SK-N-SH (cell line): ENCODE results near the gene ADNP2.

Source experiments
- CTCF ChIP-seq: fragments of 200-600 bp; sonication (generic); IDR thresholded peaks from 2 replicates; pipeline ENCODE4 v1.6.1; 2017; ENCODE audit warnings: antibody characterized with exemption, mild to moderate bottlenecking, moderate library complexity
- GABPA ChIP-seq: IDR thresholded peaks from 2 replicates; pipeline ENCODE4 v1.4.0; 2012; ENCODE audit warnings: low read depth, mild to moderate bottlenecking
- POLR2AphosphoS5 ChIP-seq: IDR thresholded peaks from 2 replicates; pipeline ENCODE4 v1.6.1; 2012; ENCODE audit warnings: low read depth, low read length
- REST ChIP-seq: IDR thresholded peaks from 2 replicates; pipeline ENCODE4 v1.6.1; 2012; ENCODE audit warnings: mild to moderate bottlenecking, low read depth, low read length, moderate library complexity

- TF ChIP-seq CTCF: no peak
- TF ChIP-seq POLR2AphosphoS5: no peak
- TF ChIP-seq GABPA: no peak
- no peak for TF ChIP-seq REST
These were observed 20.8 kb downstream of the ADNP2 start for GRCh38 chr18:80129672-80130367.
